Measurements from ENCODE around the gene RGS19.

Gene RGS19

DNA sequence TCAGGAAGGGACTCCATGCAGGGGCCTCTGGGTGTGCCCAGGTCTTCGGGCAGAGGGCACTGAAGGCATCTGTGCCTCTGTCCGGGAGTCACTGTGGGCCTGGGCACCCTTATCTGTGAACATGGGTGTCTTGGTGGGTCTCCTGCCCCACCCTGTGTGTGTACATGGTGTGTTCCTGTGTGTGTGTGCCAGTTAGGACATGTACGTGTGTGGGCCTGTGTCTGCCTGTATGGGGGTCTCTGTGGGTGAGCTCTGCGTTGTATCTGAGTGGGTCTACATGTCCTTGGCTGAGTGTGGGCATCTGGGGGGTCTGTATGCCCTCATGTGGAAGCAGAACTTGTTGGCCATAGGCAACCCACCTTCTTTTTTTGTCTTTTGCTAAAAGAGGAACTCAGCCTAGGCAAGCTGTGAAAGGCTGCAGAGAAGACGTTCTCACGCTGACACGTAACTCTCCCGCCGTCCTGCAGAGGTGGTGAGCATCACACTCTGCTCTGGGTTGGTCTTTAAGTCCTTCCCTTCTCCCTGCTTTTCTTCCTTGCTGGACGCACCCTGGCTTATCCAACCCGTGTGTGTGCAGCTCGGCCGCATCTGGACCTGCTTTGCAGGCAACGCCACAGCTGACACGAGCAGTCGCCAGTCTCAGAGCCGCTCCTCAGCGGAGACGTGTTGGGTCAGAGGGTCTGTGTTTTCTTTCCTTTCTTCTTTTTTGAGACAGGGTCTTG lies 28.6 kb upstream of the RGS19 start:
- DNase-seq: no peak

DNA sequence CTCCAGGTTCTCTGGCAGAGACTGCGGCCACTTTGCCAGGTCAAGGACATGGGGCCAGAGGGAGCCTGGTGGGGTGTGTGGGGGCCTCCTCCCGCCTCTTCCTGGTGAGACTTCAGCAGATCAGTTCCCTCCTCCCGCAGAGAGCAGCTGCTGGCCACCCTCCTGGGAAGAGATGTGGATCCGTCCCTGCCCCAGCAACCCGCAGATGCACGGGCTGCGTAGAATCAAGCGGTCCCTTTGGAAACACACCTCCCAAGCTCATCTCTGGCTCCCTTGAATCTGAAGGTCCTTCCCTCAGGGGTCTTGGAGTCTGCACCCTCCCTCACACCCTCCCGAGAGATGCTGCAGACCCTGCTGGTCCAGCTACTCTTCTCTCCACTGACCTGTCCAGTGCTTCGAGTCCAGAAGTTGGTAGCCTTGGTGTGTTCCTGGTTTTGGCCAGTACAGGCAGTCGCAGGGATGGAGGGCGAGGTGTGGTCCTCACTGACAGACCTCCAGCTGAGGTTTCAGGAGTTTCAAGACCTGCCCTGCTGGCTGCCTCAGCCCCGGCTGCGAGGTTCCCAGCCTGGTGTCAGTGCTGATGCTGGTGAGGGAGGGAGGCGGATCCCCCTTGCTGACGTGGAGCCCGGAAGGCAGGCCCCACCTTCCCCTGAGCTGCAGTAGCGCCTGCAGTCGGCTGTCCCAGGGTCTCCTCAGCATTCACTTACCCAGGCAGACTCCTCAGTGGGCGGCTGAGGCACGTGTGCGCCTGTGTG lies 27.8 kb upstream of the RGS19 start, which contains the start of gene NPBWR2:
TSS of gene NPBWR2 (minus strand) at position 585 of the 755 bp plus-strand sequence. CDS start 734 bp downstream, outside the sequence.
- no peak for DNase-seq

DNA sequence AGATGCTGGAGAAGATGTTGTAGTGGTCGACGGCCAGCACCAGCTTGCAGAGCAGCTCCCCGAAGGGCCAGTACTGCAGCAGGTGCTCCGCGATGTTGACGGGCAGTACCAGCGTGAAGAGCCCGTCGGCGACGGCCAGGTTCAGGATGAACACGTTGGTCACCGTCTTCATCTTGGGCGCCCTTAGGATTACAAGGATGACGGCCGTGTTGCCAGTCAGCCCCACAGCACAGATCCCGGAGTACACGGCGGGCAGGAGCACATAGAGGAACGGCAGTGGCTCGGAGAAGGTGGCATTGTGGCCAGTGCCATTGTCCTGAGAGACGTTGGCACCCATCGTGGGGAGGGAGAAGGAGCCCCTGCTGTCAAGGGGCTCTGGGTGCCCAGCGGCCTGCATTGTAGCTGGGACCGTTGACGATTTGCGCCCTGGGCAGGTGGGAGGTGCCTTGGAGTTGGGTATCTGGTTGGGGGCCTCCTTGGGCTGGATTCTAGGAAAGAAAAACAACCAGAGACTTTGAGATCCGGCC lies 27.2 kb upstream of the RGS19 start:
- DNase-seq: no peak

DNA sequence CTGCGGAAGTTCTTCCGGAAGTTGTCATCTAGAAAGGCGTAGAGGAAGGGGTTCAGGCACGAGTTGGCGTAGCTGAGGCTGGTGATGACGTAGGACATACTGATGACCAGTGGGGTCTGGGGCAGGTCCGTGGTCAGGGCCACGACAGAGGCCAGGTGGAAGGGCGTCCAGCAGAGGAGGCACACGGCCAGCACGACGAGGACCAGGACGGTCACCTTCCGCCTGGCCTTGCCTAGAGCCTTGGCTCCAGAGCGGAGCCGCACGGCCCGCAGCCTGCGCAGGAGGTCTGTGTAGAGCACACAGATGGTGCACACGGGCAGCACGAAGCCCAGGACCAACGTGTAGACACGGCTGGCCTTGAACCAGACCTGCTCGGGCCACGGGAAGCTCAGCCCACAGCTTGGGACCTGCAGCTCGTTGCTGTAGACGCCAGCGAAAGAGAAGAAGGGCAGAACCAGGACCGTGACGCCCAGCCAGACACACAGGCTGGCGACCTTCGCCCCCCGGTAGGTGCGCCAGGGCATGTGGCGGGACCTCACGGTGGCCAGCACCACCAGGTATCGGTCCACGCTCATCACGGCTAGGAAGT lies 26.6 kb upstream of the RGS19 start:
- DNase-seq: no peak

DNA sequence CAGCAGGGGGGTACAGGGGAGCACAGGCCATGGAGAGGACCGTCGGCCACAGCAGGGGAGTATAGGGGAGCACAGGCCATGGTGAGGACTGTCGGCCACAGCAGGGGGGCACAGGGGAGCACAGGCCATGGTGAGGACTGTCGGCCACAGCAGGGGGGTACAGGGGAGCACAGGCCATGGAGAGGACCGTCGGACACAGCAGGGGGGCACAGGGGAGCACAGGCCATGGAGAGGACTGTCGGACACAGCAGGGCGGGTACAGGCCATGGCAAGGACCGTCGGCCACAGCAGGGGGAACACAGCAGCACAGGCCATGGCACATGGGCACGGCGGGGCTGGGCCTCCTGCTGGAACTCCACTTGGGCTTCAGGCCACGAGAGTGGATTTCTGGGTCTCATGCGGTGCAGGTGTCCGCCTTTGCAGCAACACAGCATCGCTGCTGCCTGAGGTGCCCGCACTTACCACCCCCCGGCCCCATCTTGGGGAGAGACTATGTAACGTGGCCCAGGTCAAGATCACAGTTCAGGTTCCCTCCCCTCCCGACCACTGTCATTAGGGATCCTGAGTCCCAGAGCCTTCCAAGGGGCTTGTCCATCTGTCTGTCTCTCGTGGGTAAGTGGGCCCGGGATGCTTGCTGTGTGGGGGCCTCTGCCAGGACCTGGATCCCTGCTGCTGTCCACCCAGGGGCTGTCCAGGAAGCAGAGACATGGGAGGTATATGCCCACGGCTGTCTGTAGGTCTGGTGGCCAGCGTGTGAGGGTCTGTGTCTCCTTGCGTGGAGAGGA lies 25.5 kb upstream of the RGS19 start:
- DNase-seq: no peak

DNA sequence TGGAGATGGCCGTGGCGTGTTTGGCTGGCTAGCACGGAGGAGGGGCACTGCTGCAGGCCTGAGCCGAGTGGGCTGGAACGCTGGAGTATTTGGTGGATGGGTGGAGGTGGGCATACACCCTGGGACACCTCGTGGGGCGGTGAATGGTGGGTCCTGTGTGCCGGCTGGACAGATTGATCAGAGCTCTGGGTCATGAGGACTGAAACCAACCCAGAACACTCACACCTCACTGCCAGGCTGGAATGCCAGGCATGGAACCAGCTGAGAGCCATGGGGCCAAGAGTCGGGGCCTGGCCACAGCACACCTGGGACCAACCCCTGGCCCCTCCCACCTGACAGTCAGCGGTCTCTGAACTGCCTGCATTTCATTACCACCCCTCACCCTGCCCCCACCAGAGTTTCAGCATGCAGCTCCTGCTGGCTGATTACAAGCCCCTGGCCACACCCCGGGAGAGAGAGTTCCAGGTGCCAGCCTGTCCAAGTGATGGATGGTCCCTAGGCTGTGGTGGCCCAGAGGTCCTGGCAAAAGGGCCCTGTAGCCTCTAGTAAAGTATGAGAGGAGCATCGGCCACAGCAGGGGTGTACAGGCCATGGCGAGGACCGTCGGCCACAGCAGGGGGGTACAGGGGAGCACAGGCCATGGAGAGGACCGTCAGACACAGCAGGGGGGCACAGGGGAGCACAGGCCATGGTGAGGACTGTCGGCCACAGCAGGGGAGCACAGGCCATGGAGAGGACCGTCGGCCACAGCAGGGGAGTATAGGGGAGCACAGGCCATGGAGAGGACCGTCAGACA lies 24.8 kb upstream of the RGS19 start:
- no peak for DNase-seq

DNA sequence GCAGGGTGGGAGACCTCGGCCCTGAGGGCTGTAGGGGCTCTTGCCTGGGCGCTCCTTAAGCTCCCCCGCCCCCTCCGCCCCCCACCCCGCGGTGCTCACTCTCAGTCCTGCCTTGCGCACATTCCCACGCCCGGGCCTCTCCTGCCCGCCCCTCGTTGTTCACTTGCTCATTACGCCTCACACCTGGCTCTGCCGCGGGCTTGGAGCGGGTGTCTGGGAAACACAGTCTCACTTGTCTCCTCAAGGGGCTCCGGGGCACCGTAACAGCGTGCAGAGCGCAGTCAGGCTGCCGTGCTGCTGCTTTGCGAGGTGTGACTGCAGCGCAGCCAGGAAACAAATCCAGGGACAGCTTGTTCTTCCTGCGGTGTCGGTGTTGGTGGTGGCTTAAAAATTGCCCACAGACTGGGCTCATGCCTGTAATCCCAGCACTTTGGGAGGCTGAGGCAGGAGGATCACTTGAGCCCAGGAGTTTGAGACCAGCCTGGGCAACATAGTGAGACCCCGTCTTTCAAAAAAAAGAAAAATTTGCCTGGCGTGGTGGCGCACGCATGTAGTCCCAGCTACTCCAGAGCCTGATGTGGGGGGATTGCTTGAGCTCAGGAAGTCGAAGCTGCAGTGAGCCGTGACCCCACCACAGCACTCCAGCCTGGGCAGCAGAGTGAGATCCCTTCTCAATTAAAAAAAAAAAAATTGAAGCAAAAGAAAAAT lies 23.5 kb upstream of the RGS19 start:
- peak; percentile 66 to 82 for DNase-seq

DNA sequence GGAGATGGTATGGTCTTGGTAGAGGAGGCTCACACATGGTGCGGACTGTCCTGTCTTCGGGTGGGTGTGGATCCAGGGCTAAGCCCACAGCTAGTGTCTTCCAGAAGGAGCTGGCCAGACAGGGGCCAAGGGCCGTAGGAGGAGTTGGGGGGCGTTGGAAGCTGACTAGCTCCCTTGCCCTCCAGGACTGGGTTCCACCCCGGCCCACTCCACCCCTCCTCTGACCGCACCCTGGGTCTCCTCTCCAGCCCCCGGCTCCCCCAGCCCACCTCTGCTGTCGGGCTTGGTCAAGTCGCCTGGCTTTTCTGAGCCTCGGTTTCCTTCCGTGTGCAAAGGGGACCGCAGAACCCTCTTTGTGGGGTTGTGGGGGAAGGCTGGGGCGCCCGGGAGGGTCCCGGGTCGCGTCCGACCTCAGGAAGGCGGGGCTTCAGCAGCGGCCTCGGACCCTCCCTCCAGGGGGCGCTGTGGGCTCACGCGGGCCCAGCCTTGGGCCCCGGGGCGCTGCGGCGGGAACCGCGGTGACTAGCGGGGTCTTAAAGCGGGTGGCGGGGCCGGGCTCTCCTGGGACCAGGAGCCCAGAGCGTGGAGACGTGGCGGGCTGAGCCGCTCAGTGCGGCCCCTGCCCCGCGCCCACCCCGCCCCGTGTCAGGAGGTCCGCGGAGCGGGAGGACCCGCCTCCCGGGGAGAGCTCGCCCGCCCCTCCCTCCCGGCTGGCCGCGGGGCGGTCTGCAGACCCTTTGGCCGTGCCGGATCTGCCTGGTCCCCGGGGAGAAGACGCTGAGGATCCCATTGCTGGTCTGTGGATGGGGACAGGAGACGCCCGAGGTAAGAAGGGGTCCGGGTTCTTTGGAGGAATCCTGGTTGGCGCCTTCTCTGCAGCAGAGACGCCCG lies 22.7 kb upstream of the RGS19 start:
- DNase-seq: peak in 1 of 2 experiments; percentile 54

DNA sequence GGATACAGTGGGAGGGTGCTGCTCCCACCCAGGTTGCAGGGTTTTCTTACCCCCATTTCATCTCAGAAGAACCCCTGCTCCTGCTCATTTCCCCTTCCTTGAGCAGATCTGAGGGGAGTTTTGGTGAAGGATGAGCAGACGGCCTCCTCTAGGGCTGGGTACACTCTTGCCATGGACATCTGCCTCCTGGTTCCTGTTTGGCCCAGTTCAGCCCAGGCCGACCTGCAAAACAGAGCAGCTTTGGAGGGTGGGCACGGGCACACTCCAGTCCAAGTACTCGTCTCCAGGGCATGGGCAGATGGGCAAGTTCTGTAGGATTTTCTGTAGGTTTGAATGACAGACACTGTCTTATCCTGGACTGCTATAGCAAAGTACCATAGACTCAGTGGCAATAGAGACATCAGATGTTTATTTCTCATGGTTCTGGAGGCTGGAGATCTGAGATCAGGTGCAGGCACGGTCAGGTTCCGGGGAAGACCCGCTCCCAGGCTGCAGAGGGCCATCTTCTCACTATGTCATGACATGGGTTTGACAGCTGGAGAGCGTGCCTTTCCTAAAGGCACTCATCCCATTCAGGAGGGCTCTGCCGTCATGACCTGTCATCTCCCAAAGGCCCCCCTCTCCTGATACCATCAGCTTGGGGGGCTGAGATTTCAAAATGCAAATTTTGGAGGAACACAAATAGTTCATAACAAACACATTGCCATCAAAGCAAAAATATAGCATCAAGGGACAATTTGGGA lies 21.8 kb upstream of the RGS19 start:
- DNase-seq: no peak

DNA sequence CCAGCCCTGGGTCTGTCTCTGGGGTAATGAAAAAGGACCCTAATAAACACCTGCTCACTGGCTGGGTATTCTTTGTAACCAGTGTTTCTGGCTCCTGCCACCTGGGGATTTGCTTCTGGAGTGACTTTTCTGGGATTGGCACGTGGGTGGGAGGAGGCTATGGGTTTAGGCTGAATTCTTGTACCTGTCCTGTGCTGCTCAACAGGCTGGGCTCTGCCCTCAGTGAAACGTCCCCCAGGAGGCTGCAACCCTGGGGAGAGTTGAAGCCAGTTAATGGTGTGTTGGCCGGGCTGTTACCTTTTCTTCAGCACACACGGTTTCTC lies 21.2 kb upstream of the RGS19 start:
- DNase-seq: no peak

DNA sequence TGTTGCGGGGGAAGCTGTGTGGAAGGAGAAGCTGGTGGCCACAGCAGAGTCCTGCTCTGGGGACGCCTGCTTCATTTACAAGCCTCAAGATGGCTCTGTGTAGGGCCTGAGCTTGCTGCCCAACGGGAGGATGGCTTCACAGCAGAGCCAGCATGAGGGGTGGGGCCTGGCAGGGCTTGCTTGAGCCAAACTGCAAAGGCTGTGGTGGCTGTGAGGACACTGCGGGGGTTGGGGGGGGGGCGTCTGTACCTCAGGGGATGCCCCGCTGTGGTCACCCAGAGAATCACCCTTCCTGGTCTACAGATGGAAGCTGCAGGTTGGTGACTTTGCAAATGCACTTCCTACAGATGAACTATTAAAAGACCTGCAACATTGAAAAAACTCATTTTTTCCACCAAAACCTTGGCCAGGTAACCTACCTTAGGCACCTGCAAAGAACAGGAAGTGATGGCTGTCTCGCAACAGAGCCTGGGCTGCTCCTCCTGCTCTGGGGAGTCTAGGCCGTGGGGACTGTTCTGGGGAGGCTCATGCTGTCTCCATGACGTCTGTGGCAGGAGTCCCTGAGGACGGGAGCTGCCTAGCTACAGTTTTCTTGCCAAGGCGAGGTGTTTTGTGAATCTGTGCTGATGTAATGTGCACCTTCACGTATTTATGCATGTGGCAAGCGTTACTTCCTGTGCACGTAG lies 20.7 kb upstream of the RGS19 start:
- no peak for DNase-seq

DNA sequence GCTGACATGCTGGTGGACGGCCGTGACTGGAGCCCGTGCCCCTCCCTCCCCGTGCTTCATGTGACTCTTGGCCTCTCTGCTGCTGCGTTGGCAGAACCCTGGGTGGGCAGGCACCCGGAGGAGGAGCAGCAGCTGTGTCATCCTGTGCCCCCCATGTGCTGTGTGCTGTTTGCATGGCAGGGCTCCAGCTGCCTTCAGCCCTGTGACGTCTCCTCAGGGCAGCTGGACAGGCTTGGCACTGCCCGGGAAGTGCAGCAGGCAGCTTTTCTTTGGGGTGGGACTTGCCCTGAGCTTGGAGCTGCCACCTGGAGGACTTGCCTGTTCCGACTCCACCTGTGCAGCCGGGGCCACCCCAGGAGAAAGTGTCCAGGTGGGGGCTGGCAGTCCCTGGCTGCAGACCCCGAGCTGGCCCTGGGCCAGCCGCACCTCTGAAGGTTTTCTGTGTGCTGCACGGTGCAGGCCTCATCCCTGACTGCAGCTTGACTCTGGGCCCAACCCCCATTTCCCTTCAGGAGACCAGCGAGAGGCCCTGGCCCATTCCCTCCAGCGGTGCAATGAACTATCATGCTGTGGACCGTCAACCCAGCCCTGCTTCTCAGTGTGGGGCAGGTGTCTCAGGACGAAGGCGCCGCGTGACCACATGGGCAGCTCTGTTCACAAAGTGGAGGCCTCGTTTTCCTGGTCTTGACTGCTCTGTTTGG lies 19.9 kb upstream of the RGS19 start:
- no peak for DNase-seq

DNA sequence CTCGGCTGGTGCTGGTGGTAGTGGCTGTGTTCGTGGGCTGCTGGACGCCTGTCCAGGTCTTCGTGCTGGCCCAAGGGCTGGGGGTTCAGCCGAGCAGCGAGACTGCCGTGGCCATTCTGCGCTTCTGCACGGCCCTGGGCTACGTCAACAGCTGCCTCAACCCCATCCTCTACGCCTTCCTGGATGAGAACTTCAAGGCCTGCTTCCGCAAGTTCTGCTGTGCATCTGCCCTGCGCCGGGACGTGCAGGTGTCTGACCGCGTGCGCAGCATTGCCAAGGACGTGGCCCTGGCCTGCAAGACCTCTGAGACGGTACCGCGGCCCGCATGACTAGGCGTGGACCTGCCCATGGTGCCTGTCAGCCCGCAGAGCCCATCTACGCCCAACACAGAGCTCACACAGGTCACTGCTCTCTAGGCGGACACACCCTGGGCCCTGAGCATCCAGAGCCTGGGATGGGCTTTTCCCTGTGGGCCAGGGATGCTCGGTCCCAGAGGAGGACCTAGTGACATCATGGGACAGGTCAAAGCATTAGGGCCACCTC lies 19.2 kb upstream of the RGS19 start:
- DNase-seq: no peak

DNA sequence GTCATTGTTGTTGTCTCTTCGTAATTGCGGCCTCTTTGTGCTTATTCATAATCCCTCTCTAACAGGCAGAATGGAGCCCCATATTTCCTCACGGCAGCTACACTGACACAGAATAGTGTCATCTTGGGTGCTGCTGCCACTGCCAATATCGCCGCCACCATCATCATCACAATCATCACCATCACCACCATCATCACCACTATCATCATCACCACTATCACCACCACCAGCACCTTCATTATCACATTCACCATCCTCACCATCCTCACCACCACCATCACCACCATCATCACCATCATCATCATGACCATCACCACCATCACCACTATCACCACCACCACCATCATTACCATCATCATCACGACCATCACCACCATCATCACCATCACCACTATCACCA lies 17.2 kb upstream of the RGS19 start:
- DNase-seq: no peak

DNA sequence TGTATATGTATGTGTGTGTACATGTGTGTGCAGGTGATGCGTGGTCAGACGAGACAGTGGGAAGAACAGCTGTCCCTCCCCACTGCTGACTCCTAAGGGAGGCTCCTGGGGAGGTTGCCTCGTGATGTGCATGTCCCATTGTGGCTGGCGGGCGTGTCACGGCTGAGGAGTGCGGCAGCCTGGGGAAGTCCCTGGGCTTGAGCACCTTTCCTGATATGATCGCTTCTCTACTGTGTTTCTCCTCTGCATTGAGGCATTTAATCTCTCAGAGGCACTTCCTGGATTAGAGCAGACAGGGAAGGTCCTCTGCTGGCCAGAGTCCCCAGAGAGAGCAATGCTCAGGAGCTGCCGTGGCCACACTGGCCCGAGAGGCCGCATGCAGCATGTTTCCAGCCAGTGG lies 16.6 kb upstream of the RGS19 start:
- DNase-seq: no peak

DNA sequence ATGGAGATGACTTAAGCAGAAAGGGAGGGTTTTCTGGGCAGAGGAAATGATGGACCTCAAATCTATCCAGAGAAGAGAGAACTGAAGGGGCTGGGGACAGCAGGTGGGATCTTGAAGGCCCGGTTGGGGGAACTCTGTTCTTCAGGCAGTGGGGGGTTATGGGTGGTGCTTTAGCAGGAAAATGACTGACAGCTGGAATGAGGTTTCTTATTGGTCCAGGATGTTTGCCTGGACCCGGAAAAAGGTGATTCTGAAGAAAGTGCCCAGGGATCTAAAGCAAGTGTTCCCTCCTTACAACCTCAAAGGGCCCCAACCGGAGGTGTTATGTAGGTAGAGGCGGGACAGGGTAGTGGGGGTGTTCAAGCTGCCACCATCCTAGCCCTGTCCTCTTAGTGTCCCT lies 16.1 kb upstream of the RGS19 start:
- DNase-seq: no peak

DNA sequence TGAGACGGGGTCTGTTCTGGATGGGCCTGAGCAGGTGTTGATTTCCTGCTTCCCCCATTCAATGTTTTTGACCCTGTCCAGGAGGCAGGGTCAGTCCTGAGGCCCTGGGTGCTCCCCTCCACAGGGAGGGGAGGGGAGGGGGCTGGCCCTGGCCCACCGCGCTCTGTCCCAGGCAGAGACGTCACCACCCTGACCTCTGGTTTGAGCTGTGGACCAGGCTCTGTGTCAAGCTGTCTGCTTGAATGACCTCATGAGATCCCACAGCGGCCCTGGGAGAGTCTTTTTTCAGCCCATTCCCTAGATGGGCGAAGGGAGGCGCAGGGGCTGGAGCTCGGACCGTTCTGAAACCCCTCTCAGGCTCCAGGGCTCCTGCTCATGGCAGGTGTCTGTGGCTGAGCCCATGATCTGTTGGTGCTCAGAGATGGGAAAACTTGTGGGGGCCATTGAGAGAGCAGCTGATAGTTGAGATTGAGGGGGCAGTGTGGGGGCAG lies 13.7 kb upstream of the RGS19 start:
- DNase-seq: peak in 1 of 2 experiments; percentile 20

Measured in NCI-H524 (cell line).